Measurements from ENCODE around the gene UMODL1.

UMODL1 gene

GRCh38 chr21:42031816-42032215 lies 39.3 kb upstream of the UMODL1 start:
- no peaks in the 10 kb centered on the region for H3K9me3 ChIP-seq
- DNase-seq, result no peak

DNA sequence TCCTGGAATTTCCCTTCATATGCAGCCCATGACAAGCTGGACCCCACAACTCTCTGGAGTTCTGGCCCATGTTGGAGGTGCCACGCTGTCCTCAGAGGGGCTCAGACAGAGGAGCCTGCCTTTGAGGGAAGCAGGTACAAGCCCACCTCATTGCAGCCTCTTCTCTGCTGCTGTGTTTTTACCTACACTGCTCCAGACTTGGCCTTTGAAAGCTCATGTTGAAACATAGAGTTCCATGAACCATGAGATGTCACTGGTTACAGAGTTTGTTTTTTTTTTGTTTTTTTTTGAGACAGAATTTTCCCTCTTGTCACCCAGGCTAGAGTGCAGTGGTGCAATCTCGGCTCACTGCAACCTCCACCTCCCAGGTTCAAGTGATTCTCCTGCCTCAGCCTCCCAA lies 38.9 kb upstream of the UMODL1 start:
- H3K36me3 ChIP-seq, result no peaks in the 10 kb centered on the region
- no peaks in the 10 kb centered on the region for H3K27me3 ChIP-seq
- no peak for DNase-seq
- H3K4me1 ChIP-seq, result no peaks in the 10 kb centered on the region
- H3K4me3 ChIP-seq (ENCODE audit: low read depth, low read length), result no peak overlapping the region
- H3K9me3 ChIP-seq, result no peaks in the 10 kb centered on the region
- TF ChIP-seq, protein P1, sequence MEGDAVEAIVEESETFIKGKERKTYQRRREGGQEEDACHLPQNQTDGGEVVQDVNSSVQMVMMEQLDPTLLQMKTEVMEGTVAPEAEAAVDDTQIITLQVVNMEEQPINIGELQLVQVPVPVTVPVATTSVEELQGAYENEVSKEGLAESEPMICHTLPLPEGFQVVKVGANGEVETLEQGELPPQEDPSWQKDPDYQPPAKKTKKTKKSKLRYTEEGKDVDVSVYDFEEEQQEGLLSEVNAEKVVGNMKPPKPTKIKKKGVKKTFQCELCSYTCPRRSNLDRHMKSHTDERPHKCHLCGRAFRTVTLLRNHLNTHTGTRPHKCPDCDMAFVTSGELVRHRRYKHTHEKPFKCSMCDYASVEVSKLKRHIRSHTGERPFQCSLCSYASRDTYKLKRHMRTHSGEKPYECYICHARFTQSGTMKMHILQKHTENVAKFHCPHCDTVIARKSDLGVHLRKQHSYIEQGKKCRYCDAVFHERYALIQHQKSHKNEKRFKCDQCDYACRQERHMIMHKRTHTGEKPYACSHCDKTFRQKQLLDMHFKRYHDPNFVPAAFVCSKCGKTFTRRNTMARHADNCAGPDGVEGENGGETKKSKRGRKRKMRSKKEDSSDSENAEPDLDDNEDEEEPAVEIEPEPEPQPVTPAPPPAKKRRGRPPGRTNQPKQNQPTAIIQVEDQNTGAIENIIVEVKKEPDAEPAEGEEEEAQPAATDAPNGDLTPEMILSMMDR (IDR thresholded peaks at IDR 0.05; ENCODE audit: low read depth, low read length), result no peak

More at GRCh38 chr21:42031816-42032215, 39.3 kb upstream of the UMODL1 start:
- Histone ChIP-seq H3K4me3 (ENCODE audit: low read depth, low read length) (no peak overlapping the region), H3K27me3 (no peaks in the 10 kb centered on the region), H3K36me3 (no peaks in the 10 kb centered on the region), H3K4me1 (no peaks in the 10 kb centered on the region)
- TF ChIP-seq, protein P1 (IDR thresholded peaks at IDR 0.05; ENCODE audit: low read depth, low read length), result no peak

DNA sequence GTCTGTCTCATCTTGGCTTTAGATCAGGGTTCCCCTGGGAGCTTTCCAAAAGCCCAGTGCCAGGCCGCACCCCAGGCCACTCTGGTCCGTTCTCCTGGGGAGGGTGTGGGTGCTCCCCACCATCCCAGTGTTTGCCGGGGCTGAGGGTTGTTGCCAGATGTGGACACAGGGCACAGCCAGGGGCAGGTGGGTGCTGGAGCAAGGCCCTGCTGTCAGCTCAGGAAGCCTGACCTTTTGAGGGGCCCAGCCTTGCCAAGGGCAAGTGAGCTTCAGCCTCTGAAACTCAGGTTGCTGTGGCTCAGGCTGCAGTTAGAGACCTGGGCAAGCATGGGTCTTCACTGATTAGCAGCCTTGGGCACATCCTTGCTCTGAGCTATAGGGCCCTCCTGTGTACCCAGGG lies 38.1 kb upstream of the UMODL1 start:
- TF ChIP-seq, protein P1 (IDR thresholded peaks at IDR 0.05; ENCODE audit: low read depth, low read length), result no peak
- DNase-seq, result no peak
- H3K36me3 ChIP-seq, result no peaks in the 10 kb centered on the region
- no peaks in the 10 kb centered on the region for H3K4me1 ChIP-seq
- no peaks in the 10 kb centered on the region for H3K27me3 ChIP-seq
- no peak overlapping the region for H3K4me3 ChIP-seq (ENCODE audit: low read depth, low read length)
- H3K9me3 ChIP-seq, result no peaks in the 10 kb centered on the region

DNA sequence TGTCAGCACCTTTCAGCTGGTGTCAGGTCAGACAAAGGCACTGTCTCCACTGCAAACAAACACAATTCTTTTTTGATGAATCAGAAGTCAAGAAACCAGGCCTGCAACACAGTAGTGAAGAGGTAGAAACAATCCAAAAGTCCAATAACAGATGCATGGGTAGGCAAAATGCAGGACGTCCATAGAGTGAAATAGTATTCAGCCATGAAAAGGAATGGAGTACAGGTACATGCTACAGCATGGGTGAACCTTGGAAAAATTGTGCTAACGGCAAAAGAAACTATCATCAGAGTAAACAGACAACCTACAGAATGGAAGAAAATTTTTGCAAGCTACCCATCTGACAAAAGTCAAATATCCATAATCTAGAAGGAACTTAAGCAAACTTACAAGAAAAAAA lies 34.8 kb upstream of the UMODL1 start:
- H3K9me3 ChIP-seq, result no peaks in the 10 kb centered on the region
- TF ChIP-seq, protein P1 (IDR thresholded peaks at IDR 0.05; ENCODE audit: low read depth, low read length), result no peak
- H3K27me3 ChIP-seq, result no peaks in the 10 kb centered on the region

DNA sequence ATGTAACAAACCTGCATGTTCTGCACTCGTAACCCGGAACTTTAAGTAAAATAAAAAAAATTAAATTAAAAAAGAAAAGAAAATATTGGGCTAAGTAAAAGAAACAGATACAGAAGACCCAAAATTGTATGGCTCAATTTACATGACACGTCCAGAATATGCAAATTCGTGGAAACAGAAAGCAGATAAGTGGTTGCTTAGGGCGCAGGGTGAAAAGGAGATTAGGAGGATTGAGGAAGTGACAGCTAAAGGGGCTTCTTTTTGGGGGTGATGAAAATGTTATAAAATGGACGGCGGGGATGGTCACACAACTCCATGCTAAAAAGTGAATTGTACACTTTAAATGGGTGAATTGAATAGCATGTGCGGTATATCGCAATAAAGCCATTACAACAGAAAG lies 33.6 kb upstream of the UMODL1 start:
- Histone ChIP-seq H3K36me3 (no peaks in the 10 kb centered on the region), H3K9me3 (no peaks in the 10 kb centered on the region), H3K4me1 (no peaks in the 10 kb centered on the region), H3K4me3 (ENCODE audit: low read depth, low read length) (no peak overlapping the region), H3K27me3 (no peaks in the 10 kb centered on the region)
- no peak for DNase-seq
- TF ChIP-seq, protein P1 (IDR thresholded peaks at IDR 0.05; ENCODE audit: low read depth, low read length), result no peak

More for the DNA sequence above, 34.8 kb upstream of the UMODL1 start:
- no peak for DNase-seq
- no peak overlapping the region for H3K4me3 ChIP-seq (ENCODE audit: low read depth, low read length)
- H3K4me1 ChIP-seq, result no peaks in the 10 kb centered on the region
- no peaks in the 10 kb centered on the region for H3K36me3 ChIP-seq

DNA sequence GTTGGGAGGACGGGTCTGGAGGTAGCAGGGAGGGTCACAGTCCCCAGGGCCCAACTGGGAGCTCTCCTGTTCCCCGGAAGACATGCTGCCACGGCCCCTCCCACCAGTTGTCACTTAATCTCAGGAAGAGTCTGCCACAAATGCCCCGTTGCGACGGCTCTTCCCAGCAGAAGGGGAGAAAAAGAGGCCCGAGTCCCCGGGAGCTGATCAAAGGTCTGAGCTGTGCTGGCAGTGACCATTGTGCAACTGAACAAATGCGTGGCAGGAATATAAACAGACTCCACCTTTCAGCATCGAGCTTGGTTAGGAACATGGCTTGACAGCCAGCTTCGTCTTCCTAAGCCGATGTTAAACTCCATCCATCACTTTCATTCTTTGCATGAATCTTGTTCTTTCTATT lies 33.2 kb upstream of the UMODL1 start:
- Histone ChIP-seq H3K4me1 (no peaks in the 10 kb centered on the region), H3K36me3 (no peaks in the 10 kb centered on the region), H3K9me3 (no peaks in the 10 kb centered on the region), H3K27me3 (no peaks in the 10 kb centered on the region), H3K4me3 (ENCODE audit: low read depth, low read length) (no peak overlapping the region)
- TF ChIP-seq, protein P1 (IDR thresholded peaks at IDR 0.05; ENCODE audit: low read depth, low read length), result no peak
- no peak for DNase-seq

Measured in BE2C (cell line).